Karpas-422 (cell line): ENCODE results near the gene CRTAC1. TPM values are rescaled to one million over a fixed set of nuclear protein-coding genes. Genes with fewer than 3 reads are reported as not detected.

ENCODE experiments used
- DNase-seq: peaks from one replicate; pipeline ENCODE4 v3.0.0-alpha.2; 2015
- H2AFZ ChIP-seq: fragments of 200-600 bp; sonication (generic); 2 replicates; pipeline ENCODE4 v1.6.1; 2014; ENCODE audit warnings: antibody characterized with exemption, low read length, mixed read lengths
- H3K27ac ChIP-seq: fragments of 200-600 bp; sonication (generic); 2 replicates; pipeline ENCODE4 v1.5.1; 2014; ENCODE audit warnings: mild to moderate bottlenecking, low read length, moderate library complexity
- H3K27me3 ChIP-seq: fragments of 200-600 bp; sonication (generic); 2 replicates; pipeline ENCODE4 v1.6.1; 2014; ENCODE audit warnings: low read length, mixed read lengths
- H3K36me3 ChIP-seq: fragments of 200-600 bp; sonication (generic); 2 replicates; pipeline ENCODE4 v1.6.1; 2014; ENCODE audit warnings: low read length, mixed read lengths; ENCODE audit not compliant: insufficient read depth
- H3K4me1 ChIP-seq: fragments of 200-600 bp; sonication (generic); 2 replicates; pipeline ENCODE4 v1.6.1; 2014; ENCODE audit warnings: mild to moderate bottlenecking, low read length, mixed read lengths
- H3K4me2 ChIP-seq: fragments of 200-600 bp; sonication (generic); 2 replicates; pipeline ENCODE4 v1.6.1; 2014; ENCODE audit warnings: low read length, low read depth, mild to moderate bottlenecking; ENCODE audit not compliant: poor library complexity, severe bottlenecking
- H3K4me3 ChIP-seq: fragments of 200-600 bp; sonication (generic); 2 replicates; pipeline ENCODE4 v1.5.1; 2014; ENCODE audit warnings: mild to moderate bottlenecking, antibody characterized with exemption, low read length, mixed read lengths
- H3K79me2 ChIP-seq: fragments of 200-600 bp; sonication (generic); 2 replicates; pipeline ENCODE4 v1.6.1; 2014; ENCODE audit warnings: mild to moderate bottlenecking, low read length, mixed read lengths
- H3K9ac ChIP-seq: fragments of 200-600 bp; sonication (generic); 2 replicates; pipeline ENCODE4 v1.6.0; 2014; ENCODE audit warnings: low read length
- H3K9me2 ChIP-seq: fragments of 200-600 bp; sonication (generic), shearing (Covaris generic); replicated peaks from 2 replicates; pipeline ENCODE4 v1.6.0; 2014; ENCODE audit warnings: mild to moderate bottlenecking, low read length, moderate library complexity; ENCODE audit not compliant: insufficient read depth
- H3K9me3 ChIP-seq: fragments of 300-700, 200-600 bp; sonication (generic); 2 replicates; pipeline ENCODE4 v1.6.1; 2014; ENCODE audit warnings: low read length, mixed read lengths
- H4K20me1 ChIP-seq: fragments of 200-600 bp; sonication (generic); 2 replicates; pipeline ENCODE4 v1.6.1; 2014; ENCODE audit warnings: mild to moderate bottlenecking, antibody characterized with exemption, low read length, low read depth; ENCODE audit not compliant: insufficient read depth
- total RNA-seq: library from RNA; depleted of rRNA; stranded (reverse); fragments of >200 nt; shearing (Covaris generic); gene quantifications from 2 replicates; pipeline ENCODE4 v1.2.3, GENCODE V29; 2014; ENCODE audit warnings: low replicate concordance

The CRTAC1 gene
- total RNA-seq, 1 experiment from 2014 or later, result not detected

DNA sequence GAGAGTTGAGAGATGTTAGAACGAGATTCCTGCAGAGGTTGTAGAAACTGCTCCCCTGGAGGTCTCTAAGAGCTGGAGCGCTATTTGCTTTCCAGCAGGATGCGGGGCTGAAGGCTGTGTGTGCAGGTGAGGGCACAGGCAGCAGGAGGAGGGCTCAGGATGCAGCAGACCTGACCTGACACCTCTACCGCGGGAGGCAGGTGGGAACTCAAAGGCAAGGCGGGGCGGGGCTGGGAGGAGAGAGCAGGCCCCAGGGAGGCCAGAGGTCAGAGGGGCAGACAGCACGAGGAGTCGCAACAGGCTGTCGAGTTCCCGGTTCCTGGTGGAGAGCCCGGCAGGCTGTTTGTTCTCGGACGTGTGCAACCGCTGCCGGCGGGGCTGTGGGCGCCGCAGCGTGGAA lies 7.9 kb upstream of the CRTAC1 start:
- Histone ChIP-seq H3K9me3 (no peaks in the 10 kb centered on the region), H4K20me1 (no peaks in the 10 kb centered on the region), H2AFZ (no peak overlapping the region), H3K79me2 (no peaks in the 10 kb centered on the region), H3K9ac (no peak overlapping the region), H3K36me3 (no peaks in the 10 kb centered on the region), H3K4me3 (no peak overlapping the region), H3K4me2 (no peak overlapping the region), H3K27ac (no peak overlapping the region), H3K9me2 (no peaks in the 10 kb centered on the region), H3K27me3 (no peaks in the 10 kb centered on the region), H3K4me1 (no peaks in the 10 kb centered on the region)
- DNase-seq, result no peak

DNA sequence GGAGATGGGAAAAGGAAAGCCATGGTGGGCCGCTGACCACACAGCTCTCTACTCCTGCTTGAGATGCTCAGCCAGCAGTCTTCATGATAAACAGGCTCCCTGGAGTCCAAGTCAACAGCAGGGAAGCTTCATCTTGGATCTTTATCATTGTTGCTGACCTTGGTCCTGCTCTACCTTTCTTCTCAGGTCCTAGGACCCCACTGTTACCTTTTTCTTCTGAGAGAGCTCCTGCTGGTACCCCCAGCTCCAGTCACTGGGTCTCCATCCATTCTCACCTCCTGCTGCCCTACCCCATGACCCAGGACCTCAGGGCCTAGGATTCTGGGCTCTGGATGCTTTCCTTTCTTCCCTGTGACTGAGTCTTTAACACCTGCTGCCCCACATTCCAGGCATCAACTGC lies 5.2 kb upstream of the CRTAC1 start:
- Histone ChIP-seq H2AFZ (no peak overlapping the region), H3K4me3 (no peak overlapping the region), H3K36me3 (no peaks in the 10 kb centered on the region), H3K27ac (no peak overlapping the region), H3K9me3 (no peaks in the 10 kb centered on the region), H3K9me2 (no peaks in the 10 kb centered on the region), H3K4me2 (no peak overlapping the region), H4K20me1 (no peaks in the 10 kb centered on the region), H3K9ac (no peak overlapping the region), H3K79me2 (no peaks in the 10 kb centered on the region), H3K4me1 (no peaks in the 10 kb centered on the region), H3K27me3 (no peaks in the 10 kb centered on the region)
- no peak for DNase-seq

DNA sequence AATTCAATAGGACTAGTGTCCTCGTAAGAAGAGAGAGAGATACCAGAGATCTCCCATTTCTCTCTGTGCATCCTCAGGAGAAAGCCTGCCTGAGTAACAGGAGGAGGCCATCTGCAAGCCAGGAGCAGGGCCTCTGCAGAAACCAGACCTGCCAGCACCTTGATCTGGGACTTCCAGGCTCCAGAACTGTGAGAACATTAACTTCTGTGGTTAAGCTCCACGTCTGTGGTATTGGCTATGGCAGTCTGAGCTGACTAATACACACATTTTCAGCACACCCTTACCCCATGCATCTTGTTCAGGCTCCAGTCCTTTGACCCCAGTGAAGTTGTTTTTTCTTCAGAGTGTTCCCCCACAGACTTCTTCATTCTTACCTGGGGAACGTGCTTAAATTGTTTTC lies 3.1 kb upstream of the CRTAC1 start:
- H3K4me3 ChIP-seq, result no peak overlapping the region
- no peak overlapping the region for H3K4me2 ChIP-seq
- no peak for DNase-seq
- H4K20me1 ChIP-seq, result no peaks in the 10 kb centered on the region
- no peak overlapping the region for H2AFZ ChIP-seq
- H3K79me2 ChIP-seq, result no peaks in the 10 kb centered on the region
- H3K4me1 ChIP-seq, result no peaks in the 10 kb centered on the region
- H3K9me2 ChIP-seq, result no peaks in the 10 kb centered on the region
- no peak overlapping the region for H3K9ac ChIP-seq
- no peaks in the 10 kb centered on the region for H3K36me3 ChIP-seq
- no peaks in the 10 kb centered on the region for H3K27me3 ChIP-seq
- H3K27ac ChIP-seq, result no peak overlapping the region
- no peaks in the 10 kb centered on the region for H3K9me3 ChIP-seq

DNA sequence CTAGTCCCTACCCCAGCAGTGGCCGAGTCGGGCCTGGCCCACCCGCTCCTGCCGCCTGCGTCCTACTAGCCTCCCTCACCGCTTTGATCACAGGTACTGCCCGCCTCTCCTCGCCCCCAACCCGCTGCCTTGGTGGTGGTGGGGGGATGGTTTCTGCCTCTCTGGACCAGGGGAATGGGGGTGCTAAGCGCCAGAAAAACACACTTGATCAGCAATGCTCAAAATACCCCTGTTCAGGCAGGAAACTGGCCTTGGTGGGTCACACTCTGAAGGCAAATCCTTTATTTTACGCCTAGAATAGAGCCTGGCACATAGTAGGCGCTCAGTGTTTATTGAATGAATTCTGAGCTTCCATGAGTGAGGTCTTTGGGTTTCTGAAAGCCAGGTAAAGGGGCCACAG lies 1.0 kb upstream of the CRTAC1 start:
- no peaks in the 10 kb centered on the region for H3K9me3 ChIP-seq
- no peaks in the 10 kb centered on the region for H3K79me2 ChIP-seq
- H3K36me3 ChIP-seq, result no peaks in the 10 kb centered on the region
- H3K27me3 ChIP-seq, result no peaks in the 10 kb centered on the region
- H3K27ac ChIP-seq, result no peak overlapping the region
- H3K4me1 ChIP-seq, result no peaks in the 10 kb centered on the region
- DNase-seq, result no peak
- H3K9me2 ChIP-seq, result no peaks in the 10 kb centered on the region
- no peaks in the 10 kb centered on the region for H4K20me1 ChIP-seq
- H3K9ac ChIP-seq, result no peak overlapping the region
- no peak overlapping the region for H3K4me2 ChIP-seq
- H2AFZ ChIP-seq, result no peak overlapping the region
- no peak overlapping the region for H3K4me3 ChIP-seq

DNA sequence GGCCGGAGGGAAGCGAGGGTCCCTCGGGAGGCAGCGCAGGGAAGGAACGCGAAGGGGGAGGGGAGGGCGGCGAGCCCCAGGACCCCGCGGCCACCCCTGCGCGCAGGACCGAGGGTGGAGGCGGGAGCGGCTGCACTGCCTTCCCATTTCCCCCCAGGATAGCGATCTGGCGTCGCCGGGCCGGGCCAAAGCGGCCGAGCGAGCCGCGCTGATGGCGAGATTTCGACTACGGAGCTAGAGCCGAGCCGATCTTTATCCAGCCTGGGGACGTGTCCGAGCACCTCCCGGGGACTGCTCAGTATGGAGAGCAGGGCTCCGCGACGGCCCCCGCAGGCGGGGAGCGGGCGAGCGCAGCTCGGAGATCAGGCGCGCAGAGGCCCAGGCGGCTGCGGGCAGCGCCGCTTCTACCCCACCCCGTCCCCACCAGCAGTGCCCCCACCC lies 590 bp upstream of the CRTAC1 start:
- Histone ChIP-seq H3K9me2 (no peaks in the 10 kb centered on the region), H3K27ac (no peak overlapping the region), H3K4me2 (no peak overlapping the region), H3K27me3 (no peaks in the 10 kb centered on the region), H3K79me2 (no peaks in the 10 kb centered on the region), H3K4me3 (no peak overlapping the region), H3K9ac (no peak overlapping the region), H3K36me3 (no peaks in the 10 kb centered on the region), H4K20me1 (no peaks in the 10 kb centered on the region), H3K4me1 (no peaks in the 10 kb centered on the region), H2AFZ (no peak overlapping the region), H3K9me3 (no peaks in the 10 kb centered on the region)
- DNase-seq, result no peak

DNA sequence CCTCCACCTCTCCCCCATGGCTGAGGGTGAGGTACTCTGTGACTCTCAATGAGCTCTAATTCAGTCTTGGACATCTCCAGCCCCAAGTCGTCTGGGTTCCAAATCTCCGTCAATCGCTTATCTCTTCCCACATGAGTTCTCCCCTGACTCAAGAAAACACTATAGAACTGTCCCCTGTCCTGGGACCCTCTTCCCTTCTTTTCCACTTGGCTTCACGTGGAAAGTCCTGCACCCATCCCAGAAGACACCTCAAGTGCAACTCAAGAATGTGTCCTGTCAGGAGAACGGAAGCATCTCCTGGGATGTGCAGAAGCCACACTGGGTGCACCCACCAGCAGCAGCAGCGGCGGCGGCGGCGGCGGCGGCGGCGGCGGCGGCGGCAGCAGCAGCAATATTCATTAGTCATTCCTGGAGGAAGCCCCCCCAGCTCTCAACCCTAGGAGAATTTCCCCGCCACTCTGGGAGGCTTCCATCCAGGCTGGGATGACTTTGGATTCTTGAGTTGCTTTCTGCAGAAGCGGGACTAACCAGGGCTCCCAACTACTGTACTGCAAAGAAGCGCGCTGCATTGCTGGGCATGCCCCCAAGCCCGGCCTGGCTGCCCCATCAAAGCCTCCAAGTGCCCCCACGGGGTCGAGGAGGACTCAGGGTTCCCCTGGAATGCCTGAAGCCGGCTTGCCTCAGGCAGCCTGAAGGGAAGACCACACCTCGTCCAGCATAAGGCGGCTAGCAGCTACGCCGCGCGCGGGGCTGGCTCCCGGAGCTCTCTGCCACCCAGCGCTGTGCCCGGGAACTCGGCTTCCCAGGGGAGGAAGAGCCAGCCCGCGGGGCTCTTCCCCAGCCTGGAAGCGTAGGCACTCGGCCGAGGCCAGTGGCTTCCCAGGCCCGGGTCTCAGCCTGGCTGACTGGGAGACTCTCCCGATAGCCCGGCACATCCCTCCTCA lies 1.0 kb downstream of the CRTAC1 start:
- H3K4me2 ChIP-seq, result no peak overlapping the region
- H4K20me1 ChIP-seq, result no peaks in the 10 kb centered on the region
- no peak overlapping the region for H3K4me3 ChIP-seq
- H3K27ac ChIP-seq, result no peak overlapping the region
- H3K9ac ChIP-seq, result no peak overlapping the region
- H3K9me3 ChIP-seq, result no peaks in the 10 kb centered on the region
- H3K9me2 ChIP-seq, result no peaks in the 10 kb centered on the region
- no peaks in the 10 kb centered on the region for H3K79me2 ChIP-seq
- H3K4me1 ChIP-seq, result no peaks in the 10 kb centered on the region
- no peak overlapping the region for H2AFZ ChIP-seq
- no peaks in the 10 kb centered on the region for H3K27me3 ChIP-seq
- DNase-seq, result no peak
- no peaks in the 10 kb centered on the region for H3K36me3 ChIP-seq

DNA sequence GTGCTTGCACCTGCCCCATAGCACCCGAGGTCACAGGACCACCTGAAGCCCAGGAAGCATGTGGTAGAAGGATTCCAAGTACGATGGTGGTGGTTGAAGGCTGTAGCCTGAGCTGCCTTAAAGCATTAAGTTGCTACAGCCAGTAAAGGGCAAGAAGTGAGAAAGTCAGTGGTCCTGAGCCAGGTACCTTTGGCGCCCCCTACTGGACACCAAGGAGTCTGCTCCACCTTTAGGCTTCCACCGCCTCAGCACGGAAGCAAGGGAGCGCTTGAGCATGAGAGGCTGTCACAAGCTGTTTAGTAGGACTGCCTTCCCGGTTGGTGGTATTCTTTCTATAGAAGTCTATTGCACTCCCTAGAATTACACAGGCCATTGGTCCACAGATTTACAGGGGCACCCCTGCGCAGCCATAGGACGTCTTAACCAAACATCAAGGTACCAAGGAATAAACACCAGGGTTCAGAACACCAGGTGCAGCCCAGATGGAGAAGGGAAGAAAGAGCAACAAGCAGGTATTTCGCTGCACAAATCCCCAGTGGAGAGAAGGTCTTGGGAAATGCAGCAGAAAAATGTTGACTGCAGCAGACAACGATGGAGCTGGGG lies 2.2 kb downstream of the CRTAC1 start:
- H3K36me3 ChIP-seq, result no peaks in the 10 kb centered on the region
- no peak overlapping the region for H3K27ac ChIP-seq
- no peaks in the 10 kb centered on the region for H3K4me1 ChIP-seq
- H4K20me1 ChIP-seq, result no peaks in the 10 kb centered on the region
- no peak overlapping the region for H3K4me3 ChIP-seq
- no peaks in the 10 kb centered on the region for H3K79me2 ChIP-seq
- H3K9me2 ChIP-seq, result no peaks in the 10 kb centered on the region
- H3K9ac ChIP-seq, result no peak overlapping the region
- H2AFZ ChIP-seq, result no peak overlapping the region
- no peak overlapping the region for H3K4me2 ChIP-seq
- no peaks in the 10 kb centered on the region for H3K27me3 ChIP-seq
- no peaks in the 10 kb centered on the region for H3K9me3 ChIP-seq
- DNase-seq, result peak; percentile 76

DNA sequence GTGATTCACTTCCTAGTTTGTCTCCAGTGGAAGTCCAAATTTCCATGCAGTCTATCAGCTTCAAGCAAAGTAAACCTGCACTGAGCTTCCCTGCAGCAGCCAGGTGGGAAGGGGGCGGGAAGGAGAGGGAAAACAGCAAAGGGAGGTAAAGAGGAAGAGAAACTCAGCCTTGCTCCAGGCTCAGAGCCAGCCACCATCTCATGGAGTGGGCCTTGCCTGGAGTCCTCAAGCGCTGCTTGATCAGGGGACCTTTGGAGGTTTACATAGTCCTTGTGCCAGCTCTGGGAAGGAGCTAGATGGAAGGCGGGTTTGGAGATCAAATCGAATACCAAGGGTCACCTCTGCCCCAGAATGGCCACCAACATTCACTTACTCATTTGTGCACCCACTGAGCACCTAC lies 7.4 kb downstream of the CRTAC1 start:
- Histone ChIP-seq H3K9me3 (no peaks in the 10 kb centered on the region), H4K20me1 (no peaks in the 10 kb centered on the region)
- no peak for DNase-seq

More for the DNA sequence above, 7.4 kb downstream of the CRTAC1 start:
- no peaks in the 10 kb centered on the region for H3K9me2 ChIP-seq
- no peak overlapping the region for H3K27ac ChIP-seq
- no peaks in the 10 kb centered on the region for H3K4me1 ChIP-seq
- no peak overlapping the region for H3K4me2 ChIP-seq
- no peak overlapping the region for H3K9ac ChIP-seq
- H3K4me3 ChIP-seq, result no peak overlapping the region
- no peaks in the 10 kb centered on the region for H3K27me3 ChIP-seq
- no peaks in the 10 kb centered on the region for H3K36me3 ChIP-seq
- H3K79me2 ChIP-seq, result no peaks in the 10 kb centered on the region
- no peak overlapping the region for H2AFZ ChIP-seq
